Measurements from ENCODE around the gene DRG1. TPM values are rescaled to one million over a fixed set of nuclear protein-coding genes. Genes with fewer than 3 reads are reported as not detected.
"Not testable (repeated sequence)": the region's sequence is repeated elsewhere in the genome, so short reads cannot be mapped to it uniquely, and the experiment has no call there.

Gene DRG1
- 77.9 TPM for polyA plus RNA-seq (ENCODE audit: insufficient read length)

- DNase-seq (ENCODE audit: low read depth) = peak; percentile 91
Measured at GRCh38 chr22:31399211-31400022, at the start of gene DRG1. TSS of gene DRG1 (plus strand) at chr22:31399604. CDS start at chr22:31399684, 80 bp downstream.

- no peak for DNase-seq (ENCODE audit: low read depth)
Measured at GRCh38 chr22:31349960-31350359, 49.4 kb upstream of the DRG1 start.

GRCh38 chr22:31350410-31350863 lies 49.0 kb upstream of the DRG1 start:
- no peak for DNase-seq (ENCODE audit: low read depth)

GRCh38 chr22:31354515-31354914 lies 44.9 kb upstream of the DRG1 start:
- DNase-seq (ENCODE audit: low read depth) = no peak

- DNase-seq (ENCODE audit: low read depth) = no peak
Measured at GRCh38 chr22:31360029-31360428, 39.4 kb upstream of the DRG1 start.

GRCh38 chr22:31361743-31362142 lies 37.7 kb upstream of the DRG1 start:
- no peak for DNase-seq (ENCODE audit: low read depth)

GRCh38 chr22:31363885-31364465 lies 35.4 kb upstream of the DRG1 start:
- no peak for DNase-seq (ENCODE audit: low read depth)

GRCh38 chr22:31367426-31367825 lies 32.0 kb upstream of the DRG1 start:
- no peak for DNase-seq (ENCODE audit: low read depth)

- no peak for DNase-seq (ENCODE audit: low read depth)
Measured at GRCh38 chr22:31377612-31378011, 21.8 kb upstream of the DRG1 start.

DNA sequence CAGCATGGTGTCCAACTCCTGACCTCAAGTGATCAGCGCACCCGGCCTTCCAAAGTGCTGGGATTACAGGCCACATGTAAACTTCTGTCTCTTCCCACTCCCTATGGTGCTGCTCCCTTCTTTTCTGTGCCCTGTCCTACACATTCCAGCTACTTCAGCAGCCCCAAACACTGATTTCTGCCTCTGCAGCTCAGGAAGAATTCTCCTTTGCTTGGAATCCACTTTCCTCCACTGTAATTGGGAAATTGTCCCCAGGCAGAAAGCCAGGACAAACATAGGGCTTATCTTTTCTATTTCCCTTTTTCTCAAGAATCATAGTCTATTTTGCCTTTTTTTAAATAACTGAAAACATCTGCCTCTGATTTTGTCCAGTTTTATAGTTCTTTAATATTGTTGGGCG lies 21.3 kb upstream of the DRG1 start:
- DNase-seq (ENCODE audit: low read depth) = no peak

DNA sequence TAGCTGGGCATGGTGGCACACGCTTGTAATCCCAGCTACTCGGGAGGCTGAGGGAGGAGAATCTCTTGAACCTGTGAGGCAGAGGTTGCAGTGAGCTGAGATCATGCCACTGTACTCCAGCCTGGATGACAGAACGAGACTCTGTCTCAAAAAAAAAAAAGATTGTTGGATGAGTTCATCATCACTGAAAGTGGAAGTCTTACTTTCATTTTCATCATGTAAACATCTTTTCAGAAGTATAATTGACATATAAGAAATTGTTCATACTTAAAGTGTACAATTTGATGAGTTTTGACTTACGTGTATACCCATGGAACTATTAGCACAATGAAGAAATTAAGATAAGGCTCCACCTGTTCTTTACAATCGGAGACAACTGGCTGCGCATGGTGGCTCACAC lies 20.8 kb upstream of the DRG1 start:
- not testable (repeated sequence) for DNase-seq (ENCODE audit: low read depth)

DNA sequence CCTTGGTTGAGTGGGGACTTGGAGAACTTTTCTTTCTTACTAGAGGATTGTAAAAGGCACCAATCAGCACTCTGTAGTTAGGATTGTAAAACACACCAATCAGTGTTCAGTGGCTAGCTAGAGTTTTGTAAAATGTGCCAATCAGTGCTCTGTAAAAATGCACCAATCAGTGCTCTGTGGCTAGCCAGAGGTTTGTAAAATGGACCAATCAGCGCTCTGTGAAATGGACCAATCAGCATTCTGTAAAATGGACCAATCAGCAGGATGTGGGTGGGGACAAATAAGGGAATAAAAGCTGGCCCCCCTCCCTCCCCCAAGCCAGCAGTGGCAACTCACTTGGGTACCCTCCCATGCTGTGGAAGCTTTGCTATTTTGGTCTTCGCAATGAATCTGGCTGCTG lies 5.5 kb upstream of the DRG1 start:
- DNase-seq (ENCODE audit: low read depth) = no peak

GRCh38 chr22:31394326-31394725 lies 5.1 kb upstream of the DRG1 start:
- no peak for DNase-seq (ENCODE audit: low read depth)

GRCh38 chr22:31398231-31398630 lies 1.2 kb upstream of the DRG1 start:
- DNase-seq (ENCODE audit: low read depth) = no peak

DNA sequence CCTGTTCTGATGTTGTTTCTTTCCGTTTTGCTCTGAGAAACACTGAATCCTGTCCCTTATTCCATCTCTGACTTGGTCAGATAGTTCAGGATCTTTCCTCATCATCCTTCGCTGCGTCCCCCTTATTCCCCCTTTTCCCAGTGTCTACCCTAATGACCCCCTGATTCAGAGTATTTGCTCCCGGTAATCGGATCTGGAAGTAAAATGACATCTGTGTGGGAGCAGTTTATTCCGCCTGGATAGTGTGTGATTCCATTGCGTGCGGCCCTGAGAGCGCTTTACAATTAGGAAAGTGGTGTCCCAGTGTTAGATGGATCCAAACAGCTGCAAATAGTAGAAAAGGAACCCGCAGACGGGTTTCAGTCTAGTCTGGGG lies 606 bp downstream of the DRG1 start:
- DNase-seq (ENCODE audit: low read depth) = no peak

GRCh38 chr22:31402350-31402749 lies 2.9 kb downstream of the DRG1 start:
- DNase-seq (ENCODE audit: low read depth) = not testable (repeated sequence)

- no peak for DNase-seq (ENCODE audit: low read depth)
Measured at GRCh38 chr22:31425331-31426050, 26.1 kb downstream of the DRG1 start.

DNA sequence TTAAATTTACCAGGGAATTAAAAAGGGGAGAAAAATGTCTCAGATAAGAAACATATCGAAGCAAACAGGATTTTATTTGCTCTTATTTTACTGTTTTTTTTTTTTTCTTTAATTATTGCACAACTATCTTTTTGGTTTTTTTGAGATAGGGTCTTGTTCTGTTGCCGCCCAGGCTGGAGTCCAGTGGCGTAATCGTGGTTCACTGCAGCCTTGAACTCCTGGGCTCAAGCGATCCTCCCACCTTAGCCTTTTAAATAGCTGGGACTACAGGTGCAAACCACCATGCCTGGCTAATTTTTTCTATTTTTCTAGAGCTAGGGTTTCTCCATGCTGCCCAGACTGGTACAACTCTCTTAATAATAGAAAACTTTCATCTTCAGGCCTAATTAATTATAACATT lies 32.5 kb downstream of the DRG1 start:
- DNase-seq (ENCODE audit: low read depth) = no peak

DNA sequence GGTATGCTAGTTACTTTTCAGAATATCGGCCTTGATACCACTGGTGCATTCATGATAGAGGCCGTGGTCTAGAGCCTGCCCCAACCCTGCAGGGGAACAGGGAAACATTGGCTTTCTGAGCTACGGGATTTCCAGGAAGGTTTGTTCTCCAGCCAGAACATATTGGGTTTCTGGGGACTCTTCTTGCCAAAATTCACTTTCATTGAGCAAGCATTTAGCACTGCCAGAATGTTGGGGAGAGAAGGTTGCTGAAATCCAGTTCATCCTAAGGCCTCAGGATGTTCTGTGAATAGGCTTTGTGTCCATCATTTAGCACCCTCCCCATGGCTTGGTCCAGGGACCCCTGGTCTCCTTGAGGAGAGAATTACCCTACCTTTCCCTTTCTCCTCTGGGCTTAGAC lies 36.7 kb downstream of the DRG1 start:
- DNase-seq (ENCODE audit: low read depth) = no peak

GRCh38 chr22:31439808-31440207 lies 40.4 kb downstream of the DRG1 start:
- no peak for DNase-seq (ENCODE audit: low read depth)

DNA sequence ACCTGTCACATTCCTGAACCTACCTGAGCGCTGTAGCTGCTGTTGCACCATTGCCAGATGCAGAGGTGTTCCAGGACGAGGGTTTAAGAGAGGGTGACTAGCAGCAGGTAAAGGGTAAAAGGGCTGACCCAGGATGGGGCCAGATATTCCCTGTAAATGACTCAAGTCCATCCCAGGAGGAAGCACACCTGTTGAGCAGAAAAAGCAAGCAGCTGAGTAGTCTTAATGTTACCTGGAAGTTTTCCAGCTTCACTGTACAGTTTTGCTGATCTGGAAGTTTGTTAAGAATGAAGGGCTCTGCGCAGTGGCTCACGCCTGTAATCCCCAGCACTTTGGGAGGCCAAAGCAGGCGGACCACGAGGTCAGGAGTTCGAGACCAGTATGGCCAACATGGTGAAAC lies 41.3 kb downstream of the DRG1 start:
- no peak for DNase-seq (ENCODE audit: low read depth)

DNA sequence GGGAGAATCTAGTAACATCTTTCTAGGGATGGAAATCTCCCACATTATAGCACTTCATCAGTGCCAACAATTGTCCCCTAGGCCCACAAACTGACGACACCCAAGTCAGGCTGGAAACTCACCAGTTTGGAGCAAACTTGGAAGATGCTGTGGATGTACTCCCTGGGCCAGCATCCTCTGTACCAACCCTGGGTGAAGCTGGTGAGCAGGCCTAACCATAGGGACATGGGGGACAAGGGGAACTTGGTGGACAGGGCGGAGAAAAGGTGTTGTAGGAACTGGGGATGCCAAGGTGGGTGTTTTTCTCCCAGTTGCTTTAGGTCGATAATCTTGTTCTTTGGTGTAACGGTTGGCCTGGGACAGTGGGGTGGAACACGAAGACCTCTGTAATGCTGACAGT lies 42.2 kb downstream of the DRG1 start:
- DNase-seq (ENCODE audit: low read depth) = no peak
